Activated CD8-positive, alpha-beta memory T cell treated with anti-CD3 and anti-CD28 coated beads for 24 hours (primary cell): ENCODE measurements around the gene TSPY1.
"Not testable (repeated sequence)": the region's sequence is repeated elsewhere in the genome, so short reads cannot be mapped to it uniquely, and the experiment has no call there.

Source experiments
- DNase-seq: peaks from one replicate; pipeline ENCODE4 v3.0.0-alpha.2; 2020

Gene TSPY1

GRCh38 chrY:9466655-9467054 lies at the start of gene TSPY1:
Gene TSPY1 (plus strand): TSS chrY:9466955. CDS start chrY:9467001, 46 bp downstream.
- not testable (repeated sequence) for DNase-seq

GRCh38 chrY:9486967-9487366 lies 20.2 kb downstream of the TSPY1 start, which contains the start of gene TSPY9:
Gene TSPY9 (plus strand): TSS chrY:9487267. CDS start chrY:9487313, 46 bp downstream.
- not testable (repeated sequence) for DNase-seq

GRCh38 chrY:9504396-9504795 lies 37.6 kb downstream of the TSPY1 start:
- DNase-seq: not testable (repeated sequence)

GRCh38 chrY:9516287-9516686 lies 49.5 kb downstream of the TSPY1 start:
- DNase-seq: not testable (repeated sequence)
